Measurements from ENCODE around the gene GPRC5A. TPM values are rescaled to one million over a fixed set of nuclear protein-coding genes. Genes with fewer than 3 reads are reported as not detected.

GPRC5A gene
- total RNA-seq, 1 experiment from 2014 or later, result 73.9 TPM

GRCh38 chr12:12951504-12951903, 60.1 kb downstream of the GPRC5A start:
- ChIA-PET CTCF (no interaction called here), POLR2A (no interaction called here)
- H3K4me3 ChIP-seq (ENCODE audit: low read depth, low read length), result no peak overlapping the region
- no peaks in the 10 kb centered on the region for H3K27me3 Mint-ChIP-seq (ENCODE audit: insufficient read depth, unreplicated experiment)
- intact Hi-C loops (cut with micrococcal nuclease; ENCODE audit: unreplicated experiment), result no loop called here
- peaks cover 16% of the 10 kb centered on the region for H3K4me1 ChIP-seq
- H3K27me3 ChIP-seq (replicated peaks; ENCODE audit: control insufficient read depth, insufficient read depth, low read length), result no peaks in the 10 kb centered on the region
- H3K9me3 ChIP-seq, result no peaks in the 10 kb centered on the region
- no peak for TF ChIP-seq CTCF (IDR thresholded peaks at IDR 0.05; ENCODE audit: insufficient read depth in 1 of 2, low read depth in 1 of 2, low read length in 1 of 2, severe bottlenecking in 1 of 2, unreplicated experiment in 1 of 2)
- BruUV-seq (replicated peaks), result no TSS peak
- H3K4me3 Mint-ChIP-seq (ENCODE audit: unreplicated experiment), result no peak overlapping the region
- no peaks in the 10 kb centered on the region for H3K36me3 ChIP-seq (ENCODE audit: control insufficient read depth, insufficient read depth, low read length)
- no peaks in the 10 kb centered on the region for H3K36me3 Mint-ChIP-seq (ENCODE audit: insufficient read depth, unreplicated experiment)
- no peak overlapping the region for H3K27ac Mint-ChIP-seq (ENCODE audit: unreplicated experiment)
- H3K9me3 Mint-ChIP-seq (ENCODE audit: unreplicated experiment), result peaks cover 27% of the 10 kb centered on the region
- no peak for DNase-seq
- no peaks in the 10 kb centered on the region for H3K4me1 Mint-ChIP-seq (ENCODE audit: low read depth, unreplicated experiment)

- no peak within 1 kb of the TSS for H3K27ac Mint-ChIP-seq (ENCODE audit: unreplicated experiment)
- Histone ChIP-seq H3K4me3 (ENCODE audit: low read depth, low read length) (no peak within 1 kb of the TSS), H3K9me3 (no peaks in the 10 kb centered on the region), H3K27me3 (replicated peaks; ENCODE audit: control insufficient read depth, insufficient read depth, low read length) (no peaks in the 10 kb centered on the region), H3K4me1 (peaks cover 16% of the 10 kb centered on the region), H3K36me3 (ENCODE audit: control insufficient read depth, insufficient read depth, low read length) (no peaks in the 10 kb centered on the region)
- DNase-seq, result no peak
- CTCF ChIA-PET, result no interaction called here
- H3K27me3 Mint-ChIP-seq (ENCODE audit: insufficient read depth, unreplicated experiment), result no peaks in the 10 kb centered on the region
- H3K36me3 Mint-ChIP-seq (ENCODE audit: insufficient read depth, unreplicated experiment), result no peaks in the 10 kb centered on the region
- no peaks in the 10 kb centered on the region for H3K4me1 Mint-ChIP-seq (ENCODE audit: low read depth, unreplicated experiment)
- H3K9me3 Mint-ChIP-seq (ENCODE audit: unreplicated experiment), result peaks cover 30% of the 10 kb centered on the region
- no peak for TF ChIP-seq CTCF (IDR thresholded peaks at IDR 0.05; ENCODE audit: insufficient read depth in 1 of 2, low read depth in 1 of 2, low read length in 1 of 2, severe bottlenecking in 1 of 2, unreplicated experiment in 1 of 2)
- BruUV-seq (replicated peaks), result no TSS peak
- POLR2A ChIA-PET, result no interaction called here
- no peak within 1 kb of the TSS for H3K4me3 Mint-ChIP-seq (ENCODE audit: unreplicated experiment)
- intact Hi-C loops (cut with micrococcal nuclease; ENCODE audit: unreplicated experiment), result no loop called here
Observed at GRCh38 chr12:12952036-12952435, 60.7 kb downstream of the GPRC5A start, which contains the start of gene GPRC5D. Gene GPRC5D (minus strand): TSS chr12:12952170. CDS start chr12:12950384, 1,786 bp downstream.

GRCh38 chr12:12954356-12954755, 63.0 kb downstream of the GPRC5A start:
- H3K4me3 Mint-ChIP-seq (ENCODE audit: unreplicated experiment), result no peak overlapping the region
- CTCF ChIA-PET, result interaction anchor here (0.7 to 1.3 kb wide), 3 partner anchors 20 to 258 kb away, joined by 3 to 4 read pairs (median 4); no protein-coding TSS in a partner anchor

More at GRCh38 chr12:12954356-12954755, 63.0 kb downstream of the GPRC5A start:
- H3K9me3 Mint-ChIP-seq (ENCODE audit: unreplicated experiment), result peaks cover 28% of the 10 kb centered on the region
- H3K27me3 Mint-ChIP-seq (ENCODE audit: insufficient read depth, unreplicated experiment), result no peaks in the 10 kb centered on the region
- no peak for TF ChIP-seq CTCF (IDR thresholded peaks at IDR 0.05; ENCODE audit: insufficient read depth in 1 of 2, low read depth in 1 of 2, low read length in 1 of 2, severe bottlenecking in 1 of 2, unreplicated experiment in 1 of 2)
- Histone ChIP-seq H3K4me1 (peaks cover 16% of the 10 kb centered on the region), H3K27me3 (replicated peaks; ENCODE audit: control insufficient read depth, insufficient read depth, low read length) (no peaks in the 10 kb centered on the region), H3K36me3 (ENCODE audit: control insufficient read depth, insufficient read depth, low read length) (no peaks in the 10 kb centered on the region), H3K9me3 (no peaks in the 10 kb centered on the region), H3K4me3 (ENCODE audit: low read depth, low read length) (no peak overlapping the region)
- intact Hi-C loops (cut with micrococcal nuclease; ENCODE audit: unreplicated experiment), result no loop called here
- no TSS peak for BruUV-seq (replicated peaks)
- H3K36me3 Mint-ChIP-seq (ENCODE audit: insufficient read depth, unreplicated experiment), result no peaks in the 10 kb centered on the region
- no peak overlapping the region for H3K27ac Mint-ChIP-seq (ENCODE audit: unreplicated experiment)
- POLR2A ChIA-PET, result no interaction called here
- no peaks in the 10 kb centered on the region for H3K4me1 Mint-ChIP-seq (ENCODE audit: low read depth, unreplicated experiment)
- DNase-seq, result no peak

Data from Caco-2 (cell line).